ENCODE data around the gene ERP44. TPM values are rescaled to one million over a fixed set of nuclear protein-coding genes. Genes with fewer than 3 reads are reported as not detected.
"Not testable (repeated sequence)": the region's sequence is repeated elsewhere in the genome, so short reads cannot be mapped to it uniquely, and the experiment has no call there.

ERP44 gene
- total and polyA plus RNA-seq, 3 donors from 2014 or later, result 14.6 to 18.3 (median 17.8) TPM

DNA sequence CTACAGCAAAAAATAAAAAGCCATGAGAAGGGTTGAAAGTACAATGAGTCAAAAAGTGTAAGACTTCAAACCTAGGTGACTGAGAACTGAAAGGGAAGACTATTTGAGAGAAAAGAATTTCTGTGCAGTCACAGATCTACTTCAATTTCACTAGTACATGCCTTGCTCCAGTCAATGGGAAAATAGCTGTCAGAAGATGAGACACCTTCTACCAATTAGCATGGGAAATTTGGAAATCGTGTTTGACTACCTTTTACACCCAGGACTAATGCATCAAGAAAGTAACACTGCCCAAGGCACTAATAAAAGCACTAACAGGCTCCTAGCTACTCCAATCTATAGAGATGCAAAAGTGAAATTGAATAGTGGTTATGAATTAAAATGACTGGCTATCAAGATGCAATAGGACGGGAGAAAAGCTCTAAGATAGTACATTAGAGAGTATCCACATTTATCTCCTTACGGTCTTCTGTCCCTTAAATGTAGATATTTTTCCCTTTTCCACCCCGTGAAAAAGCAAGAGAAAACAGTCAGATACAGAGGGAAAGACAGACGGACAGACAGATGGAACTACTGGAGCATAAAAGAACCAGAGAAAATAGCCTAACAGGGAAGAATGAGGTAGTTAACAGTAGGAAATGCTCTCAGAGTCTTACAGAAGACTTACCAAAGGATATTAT is 15.2 kb downstream of the ERP44 start:
- no peak for DNase-seq
- TF ChIP-seq, protein P1, sequence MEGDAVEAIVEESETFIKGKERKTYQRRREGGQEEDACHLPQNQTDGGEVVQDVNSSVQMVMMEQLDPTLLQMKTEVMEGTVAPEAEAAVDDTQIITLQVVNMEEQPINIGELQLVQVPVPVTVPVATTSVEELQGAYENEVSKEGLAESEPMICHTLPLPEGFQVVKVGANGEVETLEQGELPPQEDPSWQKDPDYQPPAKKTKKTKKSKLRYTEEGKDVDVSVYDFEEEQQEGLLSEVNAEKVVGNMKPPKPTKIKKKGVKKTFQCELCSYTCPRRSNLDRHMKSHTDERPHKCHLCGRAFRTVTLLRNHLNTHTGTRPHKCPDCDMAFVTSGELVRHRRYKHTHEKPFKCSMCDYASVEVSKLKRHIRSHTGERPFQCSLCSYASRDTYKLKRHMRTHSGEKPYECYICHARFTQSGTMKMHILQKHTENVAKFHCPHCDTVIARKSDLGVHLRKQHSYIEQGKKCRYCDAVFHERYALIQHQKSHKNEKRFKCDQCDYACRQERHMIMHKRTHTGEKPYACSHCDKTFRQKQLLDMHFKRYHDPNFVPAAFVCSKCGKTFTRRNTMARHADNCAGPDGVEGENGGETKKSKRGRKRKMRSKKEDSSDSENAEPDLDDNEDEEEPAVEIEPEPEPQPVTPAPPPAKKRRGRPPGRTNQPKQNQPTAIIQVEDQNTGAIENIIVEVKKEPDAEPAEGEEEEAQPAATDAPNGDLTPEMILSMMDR (IDR thresholded peaks at IDR 0.05), result no peak
- no peak for TF ChIP-seq POLR2A (IDR thresholded peaks at IDR 0.05)
- 72 to 78% methylated on average over 5 of the region's 5 CpGs for WGBS, 2 donors
- Histone ChIP-seq H3K9me3 (no peaks in the 10 kb centered on the region), H3K27ac (no peak overlapping the region), H3K4me1 (no peaks in the 10 kb centered on the region), H3K27me3 (no peaks in the 10 kb centered on the region), H3K4me3 (no peak overlapping the region), H3K36me3 (ENCODE audit: low read depth, missing control alignments) (no peaks in the 10 kb centered on the region)
- intact Hi-C loops (cut with DNase I; ENCODE audit: low total_unique reads), result no loop called here

GRCh38 chr9:100082782-100083181 is 16.0 kb downstream of the ERP44 start:
- Histone ChIP-seq H3K36me3 (ENCODE audit: low read depth, missing control alignments) (no peaks in the 10 kb centered on the region), H3K27ac (no peak overlapping the region), H3K4me3 (no peak overlapping the region), H3K9me3 (no peaks in the 10 kb centered on the region), H3K27me3 (no peaks in the 10 kb centered on the region), H3K4me1 (no peaks in the 10 kb centered on the region)
- intact Hi-C loops (cut with DNase I; ENCODE audit: low total_unique reads), result no loop called here
- no peak for DNase-seq
- TF ChIP-seq, protein P1 (IDR thresholded peaks at IDR 0.05), result no peak
- TF ChIP-seq POLR2A (IDR thresholded peaks at IDR 0.05), result no peak

DNA sequence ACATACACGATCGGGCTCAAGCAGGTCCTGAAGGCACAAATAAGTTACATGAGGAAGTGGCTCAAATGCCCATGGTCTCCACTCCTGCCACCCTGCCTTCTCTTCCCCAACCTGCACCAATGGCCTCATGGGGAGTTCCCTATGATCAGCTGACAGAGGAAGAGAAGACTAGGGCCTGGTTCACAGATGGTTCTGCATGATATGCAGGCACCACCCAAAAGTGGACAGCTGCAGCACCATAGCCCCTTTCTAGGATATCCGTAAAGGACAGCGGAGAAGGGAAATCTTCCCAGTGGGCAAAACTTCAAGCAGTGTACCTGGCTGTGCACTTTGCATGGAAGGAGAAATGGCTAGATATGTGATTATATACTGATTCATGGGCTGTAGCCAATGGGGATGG is 22.5 kb downstream of the ERP44 start:
- H3K4me3 ChIP-seq; H3K27me3 ChIP-seq; intact Hi-C loops (cut with DNase I; ENCODE audit: low total_unique reads); H3K27ac ChIP-seq; H3K9me3 ChIP-seq; DNase-seq; H3K36me3 ChIP-seq (ENCODE audit: low read depth, missing control alignments): not testable (repeated sequence)
- 95 to 100% methylated on average over 4 of the region's 4 CpGs for WGBS, 2 donors
- peaks cover 18% of the 10 kb centered on the region for H3K4me1 ChIP-seq

DNA sequence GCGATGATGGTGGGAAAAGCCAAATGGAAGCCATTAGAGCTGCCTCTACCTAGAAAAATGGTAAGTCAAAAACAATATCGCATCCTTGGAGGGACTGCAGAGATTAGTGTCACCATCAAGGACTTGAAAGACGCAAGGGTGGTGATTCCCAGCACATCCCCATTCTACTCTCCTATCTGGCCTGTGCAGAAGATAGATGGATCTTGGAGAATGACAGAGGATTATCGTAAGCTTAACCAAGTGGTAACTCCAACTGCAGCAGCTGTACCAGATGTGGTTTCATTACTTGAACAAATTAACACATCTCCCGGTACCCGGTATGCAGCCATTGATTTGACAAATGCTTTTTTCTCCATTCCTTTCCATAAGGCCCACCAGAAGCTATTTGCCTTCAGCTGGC is 23.8 kb downstream of the ERP44 start:
- peaks cover 18% of the 10 kb centered on the region for H3K4me1 ChIP-seq
- no peak overlapping the region for H3K4me3 ChIP-seq
- WGBS, 2 donors, result 93 to 98% methylated on average over 6 of the region's 6 CpGs
- no peaks in the 10 kb centered on the region for H3K27me3 ChIP-seq
- H3K36me3 ChIP-seq (ENCODE audit: low read depth, missing control alignments), result no peaks in the 10 kb centered on the region
- H3K27ac ChIP-seq, result no peak overlapping the region
- DNase-seq, result no peak
- no peaks in the 10 kb centered on the region for H3K9me3 ChIP-seq
- intact Hi-C loops (cut with DNase I; ENCODE audit: low total_unique reads), result no loop called here
- TF ChIP-seq POLR2A (IDR thresholded peaks at IDR 0.05), result no peak

GRCh38 chr9:100074093-100074492 is 24.7 kb downstream of the ERP44 start:
- H3K27me3 ChIP-seq, result no peaks in the 10 kb centered on the region

More at GRCh38 chr9:100074093-100074492, 24.7 kb downstream of the ERP44 start:
- Histone ChIP-seq H3K4me1 (peaks cover 18% of the 10 kb centered on the region), H3K27ac (peak overlapping the region in 1 of 2 donors; percentile 20), H3K9me3 (no peaks in the 10 kb centered on the region), H3K4me3 (no peak overlapping the region), H3K36me3 (ENCODE audit: low read depth, missing control alignments) (no peaks in the 10 kb centered on the region)
- WGBS, 2 donors, result 58 to 76% methylated on average over 6 of the region's 6 CpGs
- no peak for DNase-seq
- intact Hi-C loops (cut with DNase I; ENCODE audit: low total_unique reads), result no loop called here
- TF ChIP-seq, protein P1 (IDR thresholded peaks at IDR 0.05), result no peak
- TF ChIP-seq POLR2A (IDR thresholded peaks at IDR 0.05), result no peak
